Transverse colon (tissue), 3 donors: ENCODE data around the gene PTCH1.

Source experiments
- CTCF ChIP-seq, 5 experiments: fragments of 200-600 bp in 3 of 5; fragments of 450-650 bp in 2 of 5; sonication (generic) in 3 of 5; IDR thresholded peaks; 1 replicate in 2 of 5; 2 replicates in 3 of 5; pipeline ENCODE4 v1.5.1; 2016 to 2017; ENCODE audit warnings: antibody characterized with exemption in 5 of 5, inconsistent platforms in 3 of 5, mild to moderate bottlenecking in 2 of 5, moderate library complexity in 1 of 5
- POLR2A ChIP-seq: fragments of 450-650 bp; IDR thresholded peaks from one replicate; pipeline ENCODE4 v1.6.1; 2016; ENCODE audit warnings: antibody characterized with exemption, mild to moderate bottlenecking, moderate library complexity

- TF ChIP-seq CTCF (IDR thresholded peaks at IDR 0.05), result no peak
- no peak for TF ChIP-seq POLR2A
These were observed 53.4 kb downstream of the PTCH1 start for GRCh38 chr9:95463148-95464060.
